Astrocyte (in vitro differentiated cells and primary cell): ENCODE measurements around the gene USP6NL.

Experiments used
- EZH2 ChIP-seq: IDR thresholded peaks from 2 replicates; pipeline ENCODE4 v1.6.1; 2012; ENCODE audit warnings: mild to moderate bottlenecking, low read length, inconsistent platforms; ENCODE audit not compliant: insufficient read depth
- TF ChIP-seq, protein P1 (sequence below): IDR thresholded peaks from 2 replicates; pipeline ENCODE4 v1.5.1; 2011; ENCODE audit warnings: low read depth, mild to moderate bottlenecking, inconsistent platforms, low read length, moderate library complexity; ENCODE audit not compliant: insufficient read depth

GRCh38 chr10:11468126-11468742 lies 143.2 kb downstream of the USP6NL start:
- TF ChIP-seq, protein P1, sequence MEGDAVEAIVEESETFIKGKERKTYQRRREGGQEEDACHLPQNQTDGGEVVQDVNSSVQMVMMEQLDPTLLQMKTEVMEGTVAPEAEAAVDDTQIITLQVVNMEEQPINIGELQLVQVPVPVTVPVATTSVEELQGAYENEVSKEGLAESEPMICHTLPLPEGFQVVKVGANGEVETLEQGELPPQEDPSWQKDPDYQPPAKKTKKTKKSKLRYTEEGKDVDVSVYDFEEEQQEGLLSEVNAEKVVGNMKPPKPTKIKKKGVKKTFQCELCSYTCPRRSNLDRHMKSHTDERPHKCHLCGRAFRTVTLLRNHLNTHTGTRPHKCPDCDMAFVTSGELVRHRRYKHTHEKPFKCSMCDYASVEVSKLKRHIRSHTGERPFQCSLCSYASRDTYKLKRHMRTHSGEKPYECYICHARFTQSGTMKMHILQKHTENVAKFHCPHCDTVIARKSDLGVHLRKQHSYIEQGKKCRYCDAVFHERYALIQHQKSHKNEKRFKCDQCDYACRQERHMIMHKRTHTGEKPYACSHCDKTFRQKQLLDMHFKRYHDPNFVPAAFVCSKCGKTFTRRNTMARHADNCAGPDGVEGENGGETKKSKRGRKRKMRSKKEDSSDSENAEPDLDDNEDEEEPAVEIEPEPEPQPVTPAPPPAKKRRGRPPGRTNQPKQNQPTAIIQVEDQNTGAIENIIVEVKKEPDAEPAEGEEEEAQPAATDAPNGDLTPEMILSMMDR, result no peak
- no peak for TF ChIP-seq EZH2
